ENCODE data around the gene MAL. TPM values are rescaled to one million over a fixed set of nuclear protein-coding genes. Genes with fewer than 3 reads are reported as not detected.

Gene MAL
- polyA plus RNA-seq, 1 of the 3 experiments (the other 2 are of a cell fraction): not detected

DNA sequence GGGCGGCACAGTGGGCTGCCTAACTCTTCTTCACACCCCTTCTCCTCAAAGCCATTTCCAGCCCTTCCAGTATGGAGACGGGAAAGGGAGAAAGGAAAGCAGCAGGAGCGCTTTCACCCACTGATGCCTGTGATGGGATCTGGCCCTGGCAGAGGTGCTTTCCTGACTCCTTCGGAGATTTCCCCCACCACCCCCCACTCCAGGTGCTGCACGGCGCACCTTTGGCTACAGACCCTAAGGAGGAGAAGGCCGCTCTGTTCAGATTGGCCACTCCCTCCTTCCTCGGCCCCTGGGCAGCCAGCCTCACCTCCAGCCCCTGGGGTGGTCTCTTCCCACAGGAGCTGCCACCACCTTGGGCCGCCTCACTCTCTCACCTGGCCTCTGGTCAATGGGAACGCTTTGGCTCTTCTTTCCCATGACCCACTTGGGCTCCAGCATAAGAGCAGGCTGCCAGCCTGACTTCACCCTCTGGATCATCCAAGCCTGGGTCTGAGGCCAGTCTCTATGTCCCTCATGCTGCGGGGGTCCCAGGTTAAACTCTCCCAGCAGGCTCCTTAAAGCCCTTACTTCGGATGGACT lies 18.4 kb upstream of the MAL start:
- Histone ChIP-seq H2AFZ (ENCODE audit: low read depth) (no peak overlapping the region), H3K9me2 (no peaks in the 10 kb centered on the region), H3K4me2 (no peak overlapping the region), H3K27me3 (ENCODE audit: insufficient read depth) (peaks cover 24% of the 10 kb centered on the region; the same call in 1 of the 2 replicates), H3K9ac (no peak overlapping the region), H3K27ac (ENCODE audit: low read depth in 2 of 2, low read length in 1 of 2) (no peak overlapping the region), H3K79me2 (ENCODE audit: insufficient read depth) (no peaks in the 10 kb centered on the region), H3K9me3 (no peaks in the 10 kb centered on the region), H3K36me3 (replicated peaks in 1 of 2; ENCODE audit: control insufficient read depth in 1 of 2, insufficient read depth in 2 of 2, low read length in 1 of 2) (no peaks in the 10 kb centered on the region), H3K4me3 (ENCODE audit: low read depth in 2 of 2, low read length in 1 of 2) (no peak overlapping the region), H3F3A (replicated peaks; ENCODE audit: insufficient read depth) (no peaks in the 10 kb centered on the region), H4K20me1 (ENCODE audit: insufficient read depth) (no peaks in the 10 kb centered on the region), H3K4me1 (ENCODE audit: control insufficient read depth in 1 of 2, insufficient read depth in 2 of 2, low read depth in 1 of 2, low read length in 1 of 2) (no peaks in the 10 kb centered on the region; a peak in 1 of 4 replicates)
- POLR2A ChIA-PET: no interaction called here
- DNase-seq: no peak
- TF ChIP-seq, protein P1, sequence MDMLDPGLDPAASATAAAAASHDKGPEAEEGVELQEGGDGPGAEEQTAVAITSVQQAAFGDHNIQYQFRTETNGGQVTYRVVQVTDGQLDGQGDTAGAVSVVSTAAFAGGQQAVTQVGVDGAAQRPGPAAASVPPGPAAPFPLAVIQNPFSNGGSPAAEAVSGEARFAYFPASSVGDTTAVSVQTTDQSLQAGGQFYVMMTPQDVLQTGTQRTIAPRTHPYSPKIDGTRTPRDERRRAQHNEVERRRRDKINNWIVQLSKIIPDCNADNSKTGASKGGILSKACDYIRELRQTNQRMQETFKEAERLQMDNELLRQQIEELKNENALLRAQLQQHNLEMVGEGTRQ (IDR thresholded peaks at IDR 0.05; ENCODE audit: borderline replicate concordance, low read depth, low read length): no peak
- no peak for TF ChIP-seq FOXJ3 (CRISPR knock-in tag; IDR thresholded peaks at IDR 0.05)
- TF ChIP-seq EZH2phosphoT487 (IDR thresholded peaks at IDR 0.05; ENCODE audit: borderline replicate concordance, low read depth): no peak
- TF ChIP-seq, protein P2, sequence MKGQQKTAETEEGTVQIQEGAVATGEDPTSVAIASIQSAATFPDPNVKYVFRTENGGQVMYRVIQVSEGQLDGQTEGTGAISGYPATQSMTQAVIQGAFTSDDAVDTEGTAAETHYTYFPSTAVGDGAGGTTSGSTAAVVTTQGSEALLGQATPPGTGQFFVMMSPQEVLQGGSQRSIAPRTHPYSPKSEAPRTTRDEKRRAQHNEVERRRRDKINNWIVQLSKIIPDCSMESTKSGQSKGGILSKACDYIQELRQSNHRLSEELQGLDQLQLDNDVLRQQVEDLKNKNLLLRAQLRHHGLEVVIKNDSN (IDR thresholded peaks at IDR 0.05; ENCODE audit: borderline replicate concordance, low read depth): no peak
- TF ChIP-seq, protein P3, sequence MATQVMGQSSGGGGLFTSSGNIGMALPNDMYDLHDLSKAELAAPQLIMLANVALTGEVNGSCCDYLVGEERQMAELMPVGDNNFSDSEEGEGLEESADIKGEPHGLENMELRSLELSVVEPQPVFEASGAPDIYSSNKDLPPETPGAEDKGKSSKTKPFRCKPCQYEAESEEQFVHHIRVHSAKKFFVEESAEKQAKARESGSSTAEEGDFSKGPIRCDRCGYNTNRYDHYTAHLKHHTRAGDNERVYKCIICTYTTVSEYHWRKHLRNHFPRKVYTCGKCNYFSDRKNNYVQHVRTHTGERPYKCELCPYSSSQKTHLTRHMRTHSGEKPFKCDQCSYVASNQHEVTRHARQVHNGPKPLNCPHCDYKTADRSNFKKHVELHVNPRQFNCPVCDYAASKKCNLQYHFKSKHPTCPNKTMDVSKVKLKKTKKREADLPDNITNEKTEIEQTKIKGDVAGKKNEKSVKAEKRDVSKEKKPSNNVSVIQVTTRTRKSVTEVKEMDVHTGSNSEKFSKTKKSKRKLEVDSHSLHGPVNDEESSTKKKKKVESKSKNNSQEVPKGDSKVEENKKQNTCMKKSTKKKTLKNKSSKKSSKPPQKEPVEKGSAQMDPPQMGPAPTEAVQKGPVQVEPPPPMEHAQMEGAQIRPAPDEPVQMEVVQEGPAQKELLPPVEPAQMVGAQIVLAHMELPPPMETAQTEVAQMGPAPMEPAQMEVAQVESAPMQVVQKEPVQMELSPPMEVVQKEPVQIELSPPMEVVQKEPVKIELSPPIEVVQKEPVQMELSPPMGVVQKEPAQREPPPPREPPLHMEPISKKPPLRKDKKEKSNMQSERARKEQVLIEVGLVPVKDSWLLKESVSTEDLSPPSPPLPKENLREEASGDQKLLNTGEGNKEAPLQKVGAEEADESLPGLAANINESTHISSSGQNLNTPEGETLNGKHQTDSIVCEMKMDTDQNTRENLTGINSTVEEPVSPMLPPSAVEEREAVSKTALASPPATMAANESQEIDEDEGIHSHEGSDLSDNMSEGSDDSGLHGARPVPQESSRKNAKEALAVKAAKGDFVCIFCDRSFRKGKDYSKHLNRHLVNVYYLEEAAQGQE (IDR thresholded peaks at IDR 0.05; ENCODE audit: low read depth, low read length): no peak
- TF ChIP-seq RAD21 (IDR thresholded peaks at IDR 0.05; ENCODE audit: low read length): no peak
- TF ChIP-seq RFX5 (IDR thresholded peaks at IDR 0.05; ENCODE audit: low read length): no peak
- no peak for TF ChIP-seq TCF12 (IDR thresholded peaks at IDR 0.05)
- no peak for TF ChIP-seq SIN3A (IDR thresholded peaks at IDR 0.05; ENCODE audit: borderline replicate concordance, low read depth, low read length)
- no peak for TF ChIP-seq YY1 (IDR thresholded peaks at IDR 0.05; ENCODE audit: low read depth)
- 29% methylated on average over 11 of the region's 12 CpGs for WGBS (ENCODE audit: low lambda C conversion rate)
- CTCF ChIA-PET: interaction anchor here (0.6 to 1.4 kb wide), 3 partner anchors 8 to 15 kb away, joined by 3 to 9 read pairs (median 3); no protein-coding TSS in a partner anchor

DNA sequence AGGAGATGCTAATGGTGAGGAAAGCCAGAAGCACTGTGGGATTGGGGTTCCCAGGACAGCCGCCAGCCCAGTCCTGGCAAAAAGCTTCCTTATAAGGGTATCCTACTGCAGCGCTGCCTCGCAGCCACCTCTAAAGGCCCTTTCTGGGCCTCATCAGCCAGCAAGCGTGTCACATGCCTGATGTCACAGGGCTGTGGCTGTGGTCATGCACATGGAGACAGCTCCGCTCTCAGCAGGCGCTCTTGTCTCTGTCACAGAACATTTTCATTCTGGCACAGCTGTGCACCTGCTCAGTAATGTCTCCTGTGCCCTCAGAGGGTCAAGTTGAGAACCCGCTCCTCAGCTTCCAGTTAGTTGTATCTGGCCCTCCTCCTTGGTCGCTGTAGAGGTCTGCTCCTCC lies 17.7 kb upstream of the MAL start:
- no peak overlapping the region for H3K4me3 ChIP-seq (ENCODE audit: low read depth in 2 of 2, low read length in 1 of 2)
- DNase-seq: no peak
- ChIA-PET CTCF (interaction anchor here (0.6 to 1.4 kb wide), 3 partner anchors 9 to 15 kb away, joined by 3 to 9 read pairs (median 3); no protein-coding TSS in a partner anchor), POLR2A (no interaction called here)
- peaks cover 24% of the 10 kb centered on the region; the same call in 1 of the 2 replicates for H3K27me3 ChIP-seq (ENCODE audit: insufficient read depth)
- 46% methylated on average over 7 of the region's 8 CpGs for WGBS (ENCODE audit: low lambda C conversion rate)
- no peaks in the 10 kb centered on the region; a peak in 1 of 4 replicates for H3K4me1 ChIP-seq (ENCODE audit: control insufficient read depth in 1 of 2, insufficient read depth in 2 of 2, low read depth in 1 of 2, low read length in 1 of 2)
- H3K27ac ChIP-seq (ENCODE audit: low read depth in 2 of 2, low read length in 1 of 2): no peak overlapping the region
- H3F3A ChIP-seq (replicated peaks; ENCODE audit: insufficient read depth): no peaks in the 10 kb centered on the region
- H3K9me2 ChIP-seq: no peaks in the 10 kb centered on the region
- H4K20me1 ChIP-seq (ENCODE audit: insufficient read depth): no peaks in the 10 kb centered on the region
- no peaks in the 10 kb centered on the region for H3K79me2 ChIP-seq (ENCODE audit: insufficient read depth)
- H2AFZ ChIP-seq (ENCODE audit: low read depth): no peak overlapping the region
- no peak for TF ChIP-seq GATA2 (CRISPR knock-in tag; IDR thresholded peaks at IDR 0.05)
- TF ChIP-seq MEF2A (IDR thresholded peaks at IDR 0.05; ENCODE audit: borderline replicate concordance, low read depth): no peak
- TF ChIP-seq FOXM1 (IDR thresholded peaks at IDR 0.05; ENCODE audit: low read depth): no peak
- no peak for TF ChIP-seq RFX5 (IDR thresholded peaks at IDR 0.05; ENCODE audit: low read length)
- H3K9me3 ChIP-seq: no peaks in the 10 kb centered on the region
- no peak overlapping the region for H3K9ac ChIP-seq
- no peaks in the 10 kb centered on the region for H3K36me3 ChIP-seq (replicated peaks in 1 of 2; ENCODE audit: control insufficient read depth in 1 of 2, insufficient read depth in 2 of 2, low read length in 1 of 2)
- H3K4me2 ChIP-seq: no peak overlapping the region

Measured in SK-N-SH (cell line).